ENCODE results near the gene TMEM179B. TPM values are rescaled to one million over a fixed set of nuclear protein-coding genes. Genes with fewer than 3 reads are reported as not detected.

Gene TMEM179B
- total and polyA plus RNA-seq, 2 of the 13 experiments (the other 11 are each of a cell fraction or from before 2014, with no cell fraction given), result 24.8 to 25.7 TPM

GRCh38 chr11:62752994-62753735, 34.0 kb upstream of the TMEM179B start:
- CTCF ChIA-PET (ENCODE audit: low intra/inter-chr PET ratio, low total read pairs), result no interaction called here
- POLR2A ChIA-PET, result interaction anchor here (0.5 to 4.4 kb wide), 42 partner anchors 8 to 247 kb away, joined by 3 to 129 read pairs (median 6); partner anchors contain the start of genes AHNAK, B3GAT3, C11orf98 and CSKMT
- H3K27me3 ChIP-seq (ENCODE audit: control insufficient read depth in 1 of 2, insufficient read depth in 2 of 2, low read length in 2 of 2), result no peaks in the 10 kb centered on the region
- H3K9ac ChIP-seq (ENCODE audit: insufficient read depth, low read depth, low read length), result peak overlapping the region; percentile 79
- H3K4me3 ChIP-seq (replicated peaks in 1 of 3; ENCODE audit: insufficient read depth in 1 of 3, low read depth in 2 of 3, low read length in 3 of 3), result peak overlapping the region; percentile 37 to 86 (median 55)
- peaks cover 6 to 8% of the 10 kb centered on the region in 2 experiments; a peak in 3 of 5 replicates for H3K36me3 ChIP-seq (replicated peaks in 1 of 2; ENCODE audit: control insufficient read depth in 1 of 2, insufficient read depth in 2 of 2, low read length in 2 of 2)
- BruUV-seq (replicated peaks), result TSS peak; percentile 86
- no peaks in the 10 kb centered on the region for H4K20me1 ChIP-seq (ENCODE audit: insufficient read depth, low read length)
- in situ Hi-C loops (cut with HindIII; ENCODE audit: extremely low pct_ligation_motif_present, low pct_unique_long_range_greater_than_20kb) (no loop called here), intact Hi-C loops (cut with micrococcal nuclease; ENCODE audit: unreplicated experiment) (no loop called here)
- DNase-seq (ENCODE audit: low spot score), result no peak
- no peak overlapping the region for H2AFZ ChIP-seq (ENCODE audit: low read length)
- H3K27ac ChIP-seq (ENCODE audit: extremely low read length, insufficient read depth, low read length), result peak overlapping the region; percentile 75
- H3K4me2 ChIP-seq (ENCODE audit: low read depth, low read length), result peak overlapping the region; percentile 82
- H3K4me1 ChIP-seq (ENCODE audit: insufficient read depth, low read length), result peaks cover 30% of the 10 kb centered on the region
- no peaks in the 10 kb centered on the region for H3K79me2 ChIP-seq (ENCODE audit: insufficient read depth, low read length)
- H3K9me3 ChIP-seq (ENCODE audit: low read length), result no peaks in the 10 kb centered on the region
- ATAC-seq, result peak; percentile 1; the same call in 2 of the 3 replicates
- 95% methylated on average over 9 of the region's 15 CpGs for WGBS (ENCODE audit: low lambda C conversion rate)
- TF ChIP-seq YY1 (IDR thresholded peaks at IDR 0.05; ENCODE audit: insufficient read depth, insufficient replicate concordance, low read depth, low read length), result no peak
- TF ChIP-seq ZNF746 (CRISPR knock-in tag; IDR thresholded peaks at IDR 0.05), result no peak
- 0 out of 2 replicates have a peak, but pooled peaks have one; percentile 13 for TF ChIP-seq ZNF766 (CRISPR knock-in tag; IDR thresholded peaks at IDR 0.05; ENCODE audit: borderline replicate concordance)
- no peak for TF ChIP-seq ZNF292 (CRISPR knock-in tag; IDR thresholded peaks at IDR 0.05; ENCODE audit: borderline replicate concordance, low read depth)
- TF ChIP-seq ZNF605 (CRISPR knock-in tag; IDR thresholded peaks at IDR 0.05), result 0 out of 2 replicates have a peak, but pooled peaks have one; percentile 25
- no peak for TF ChIP-seq MXD1 (CRISPR knock-in tag; IDR thresholded peaks at IDR 0.05)
- TF ChIP-seq ZNF441 (CRISPR knock-in tag; IDR thresholded peaks at IDR 0.05; ENCODE audit: borderline replicate concordance), result no peak
- no peak for TF ChIP-seq EED (CRISPR knock-in tag; IDR thresholded peaks at IDR 0.05)
- no peak for TF ChIP-seq KDM5A (IDR thresholded peaks at IDR 0.05; ENCODE audit: borderline replicate concordance, low read length)
- TF ChIP-seq ARID2 (CRISPR knock-in tag; IDR thresholded peaks at IDR 0.05; ENCODE audit: borderline replicate concordance), result 0 out of 2 replicates have a peak, but pooled peaks have one; percentile 35
- no peak for TF ChIP-seq ZXDC (CRISPR knock-in tag; IDR thresholded peaks at IDR 0.05)
- FAIRE-seq, result no peak
